HG03064 (cell line): Measurements from ENCODE around the gene TBCC.

Experiments used
- ATAC-seq: cut with Tn5 transposase; IDR thresholded peaks from one replicate; pipeline ENCODE4 v1.9.1; 2021; ENCODE audit warnings: low read depth; ENCODE audit not compliant: unreplicated experiment

The TBCC gene

DNA sequence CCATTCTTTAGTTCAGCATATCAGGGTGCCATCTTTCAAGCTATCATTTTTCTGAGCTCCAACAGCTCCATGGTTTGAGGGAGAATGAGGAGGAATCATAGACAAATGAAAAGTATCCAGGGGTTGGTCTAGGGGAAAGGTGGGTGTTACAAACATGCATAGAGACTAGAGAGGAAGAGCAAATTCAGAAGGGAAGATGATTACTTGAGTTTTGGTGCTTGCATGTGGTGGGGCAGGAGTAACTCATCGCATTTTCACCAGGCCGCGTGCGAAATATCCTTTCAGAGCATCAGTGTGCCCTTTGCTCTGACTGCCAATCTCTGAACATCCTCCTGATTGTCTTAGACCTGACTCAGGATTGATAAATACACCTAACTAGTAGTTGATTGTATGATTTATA lies 28.3 kb upstream of the TBCC start:
- ATAC-seq: no peak

DNA sequence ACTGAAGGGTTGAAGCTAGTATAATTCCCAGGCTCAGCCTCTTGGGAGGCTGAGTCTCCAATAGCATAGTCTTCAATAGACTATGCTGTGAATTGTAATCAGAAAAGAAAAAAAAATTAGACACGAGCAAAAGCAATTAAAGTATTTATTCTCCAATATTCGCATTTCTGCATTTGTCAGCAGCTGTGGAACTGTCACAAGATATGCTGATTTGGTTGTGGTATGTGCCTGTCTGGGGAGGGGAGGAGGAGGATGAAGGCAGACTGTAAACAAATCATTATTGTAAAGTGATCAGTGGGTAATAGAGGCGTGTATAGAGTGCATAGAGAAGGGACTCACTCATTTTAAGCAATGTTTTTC lies 25.8 kb upstream of the TBCC start:
- ATAC-seq: peak; percentile 36

DNA sequence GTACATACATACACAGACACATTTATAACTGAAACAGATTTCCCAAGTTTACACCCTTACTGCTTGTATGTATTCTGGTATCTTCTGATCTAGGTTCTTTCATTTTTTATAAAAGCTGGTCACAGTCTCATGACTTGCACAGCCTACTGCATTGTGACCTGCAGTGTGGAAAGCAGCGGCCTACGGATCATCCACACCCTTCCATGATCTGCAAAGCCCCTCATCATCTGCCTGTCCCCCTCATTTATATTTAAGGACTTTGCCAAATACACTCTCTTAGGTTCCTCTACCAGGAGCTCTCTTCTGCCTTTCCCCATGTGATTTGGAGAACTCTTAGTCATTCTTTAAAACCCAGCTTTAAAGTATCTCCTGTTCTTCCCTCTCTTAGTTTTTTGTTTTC lies 23.9 kb upstream of the TBCC start:
- ATAC-seq: no peak

DNA sequence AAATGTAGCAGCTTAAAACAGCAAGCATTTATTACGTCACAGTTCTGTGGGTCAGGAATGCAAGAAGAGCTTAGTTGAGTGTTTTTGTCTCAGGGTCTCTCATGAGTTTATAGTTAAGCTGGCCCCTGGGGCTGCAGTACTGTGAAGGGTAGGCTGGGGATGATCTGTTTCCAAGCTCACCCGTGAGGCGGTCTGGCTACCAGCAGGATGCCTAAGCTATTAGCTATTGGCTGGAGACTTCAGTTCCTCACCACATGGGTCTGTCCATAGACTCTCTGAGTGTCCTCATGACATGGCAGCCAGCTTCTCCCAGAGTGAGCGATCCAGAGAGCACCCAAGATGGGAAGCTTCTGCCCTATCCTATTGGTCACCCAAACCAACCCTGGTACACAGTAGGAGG lies 23.1 kb upstream of the TBCC start:
- no peak for ATAC-seq

DNA sequence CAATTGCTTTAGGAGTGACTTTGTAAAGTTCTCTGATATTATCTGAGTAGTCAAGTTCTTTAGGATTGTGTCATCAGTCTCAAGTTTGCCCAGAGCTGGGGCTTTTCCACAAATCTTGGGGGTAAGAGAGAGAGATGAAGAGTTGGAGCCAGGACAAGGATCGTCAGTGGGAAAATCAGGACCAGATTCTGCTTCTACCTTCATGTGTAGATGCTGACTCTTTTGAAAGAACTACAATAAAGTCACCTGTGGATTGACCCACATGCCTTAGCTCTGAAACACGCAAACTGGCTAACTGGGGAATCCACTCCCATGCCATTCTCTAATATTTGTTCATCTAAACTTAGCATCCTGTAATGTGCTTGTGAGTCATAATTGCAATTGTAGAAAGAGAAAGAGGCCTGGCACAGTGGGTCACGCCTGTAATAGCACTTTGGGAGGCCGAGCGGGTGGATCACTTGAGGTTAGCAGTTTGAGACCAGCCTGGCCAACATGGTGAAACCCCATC lies 20.3 kb upstream of the TBCC start:
- ATAC-seq: no peak

DNA sequence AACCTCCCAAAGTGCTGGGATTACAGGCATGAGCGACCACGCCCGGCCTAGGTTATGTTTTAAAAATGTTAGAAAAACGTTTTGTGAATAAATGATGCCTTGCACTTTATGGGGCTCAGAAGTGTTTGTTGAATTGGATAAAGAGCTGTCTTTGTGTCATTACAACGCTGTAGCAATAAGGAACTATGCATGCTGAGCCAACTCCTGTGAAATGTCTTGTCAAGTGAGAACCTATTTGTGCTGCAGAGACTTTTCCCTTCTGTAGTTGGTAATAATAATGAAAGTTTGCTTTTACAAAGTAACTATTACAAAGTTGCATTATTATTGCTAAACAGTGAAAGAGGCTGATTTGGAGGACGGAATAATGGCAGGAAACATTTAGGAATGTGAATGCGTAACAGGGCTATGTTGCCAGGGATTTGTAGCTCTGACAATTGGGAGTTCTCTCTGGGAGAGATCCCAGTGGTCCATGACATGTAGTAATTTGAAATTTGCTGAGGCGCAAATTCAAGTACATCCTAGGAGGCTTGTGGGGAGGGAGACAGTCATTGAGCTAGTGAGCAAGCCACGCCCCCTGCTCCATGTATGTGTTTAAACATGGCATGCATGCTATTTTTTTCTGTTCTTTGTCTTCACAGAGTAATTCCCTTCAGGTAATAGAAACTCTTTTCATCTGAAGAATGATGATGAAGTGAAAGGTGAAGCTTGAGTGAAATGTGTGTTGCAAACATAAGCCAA lies 19.2 kb upstream of the TBCC start:
- no peak for ATAC-seq

DNA sequence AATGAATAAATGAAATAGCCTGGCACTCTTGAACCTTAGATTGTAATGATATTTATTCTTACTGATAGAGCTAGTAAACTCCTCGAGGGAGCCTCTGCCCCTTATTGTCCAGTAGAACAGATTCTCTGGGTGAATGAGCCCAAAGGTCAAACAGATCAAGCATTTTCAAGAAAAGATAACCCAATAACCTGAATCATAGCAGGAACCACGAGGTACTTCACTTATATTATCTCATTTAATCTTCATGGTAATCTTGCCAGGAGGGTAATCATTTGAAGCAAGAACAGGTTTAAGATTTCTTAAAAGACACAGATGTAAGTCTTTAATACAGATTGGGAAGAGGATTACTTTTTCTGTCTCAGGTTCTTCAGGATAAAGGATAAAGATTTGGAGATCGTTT lies 17.0 kb upstream of the TBCC start:
- no peak for ATAC-seq

DNA sequence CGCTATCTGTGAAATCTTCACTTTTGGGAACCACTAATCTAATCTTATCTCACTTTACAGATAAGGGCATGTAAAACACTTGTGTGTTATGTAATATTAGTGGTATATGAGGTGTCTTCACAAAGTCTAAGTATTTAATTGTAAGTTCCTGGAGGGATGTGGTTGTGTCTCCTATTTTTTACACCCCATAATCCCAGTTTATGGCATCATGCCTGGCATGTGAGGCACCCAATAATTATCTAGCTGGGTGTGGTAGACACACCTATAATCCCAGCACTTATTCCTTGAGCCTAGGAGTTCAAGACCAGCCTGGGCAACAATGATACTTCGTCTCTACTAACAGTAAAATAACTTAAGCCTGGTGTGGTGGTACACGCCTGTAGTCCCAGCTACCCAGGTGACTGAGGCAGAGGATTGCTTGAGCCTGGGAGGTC lies 16.5 kb upstream of the TBCC start:
- ATAC-seq: no peak

DNA sequence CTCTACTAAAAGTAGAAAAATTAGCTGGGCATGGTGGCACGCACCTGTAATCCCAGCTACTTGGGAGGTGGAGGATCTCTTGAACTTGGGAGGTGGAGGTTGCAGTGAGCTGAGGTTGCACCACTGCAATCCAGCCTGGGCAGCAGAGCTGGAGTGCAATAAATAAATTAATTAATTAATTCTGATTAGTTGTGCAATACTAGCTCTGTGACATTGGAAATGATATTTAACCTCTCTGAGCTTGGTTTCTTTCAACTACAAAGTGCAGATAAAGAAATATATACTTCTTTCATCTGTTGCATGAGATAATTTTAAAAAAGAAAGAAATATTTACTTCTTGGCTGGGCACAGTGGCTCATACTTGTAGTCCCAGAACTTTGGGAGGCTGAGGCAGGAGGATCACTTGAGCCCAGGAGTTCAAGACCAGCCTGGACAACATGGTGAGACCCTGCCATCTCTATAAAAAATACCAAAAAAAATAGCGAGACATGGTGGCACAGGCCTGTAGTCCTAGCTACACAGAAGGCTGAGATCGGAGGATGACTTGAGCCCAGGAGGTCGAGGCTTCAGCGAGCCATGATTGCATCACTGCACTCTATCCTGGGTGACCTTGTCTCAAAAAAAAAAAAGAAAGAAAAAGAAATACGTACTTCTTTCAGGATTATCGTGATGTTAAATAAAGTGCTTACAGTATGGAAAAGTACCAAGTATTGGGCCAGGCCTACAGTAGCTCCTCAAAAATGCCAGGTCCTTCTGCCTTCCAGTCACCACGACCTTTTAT lies 15.6 kb upstream of the TBCC start:
- ATAC-seq: no peak

DNA sequence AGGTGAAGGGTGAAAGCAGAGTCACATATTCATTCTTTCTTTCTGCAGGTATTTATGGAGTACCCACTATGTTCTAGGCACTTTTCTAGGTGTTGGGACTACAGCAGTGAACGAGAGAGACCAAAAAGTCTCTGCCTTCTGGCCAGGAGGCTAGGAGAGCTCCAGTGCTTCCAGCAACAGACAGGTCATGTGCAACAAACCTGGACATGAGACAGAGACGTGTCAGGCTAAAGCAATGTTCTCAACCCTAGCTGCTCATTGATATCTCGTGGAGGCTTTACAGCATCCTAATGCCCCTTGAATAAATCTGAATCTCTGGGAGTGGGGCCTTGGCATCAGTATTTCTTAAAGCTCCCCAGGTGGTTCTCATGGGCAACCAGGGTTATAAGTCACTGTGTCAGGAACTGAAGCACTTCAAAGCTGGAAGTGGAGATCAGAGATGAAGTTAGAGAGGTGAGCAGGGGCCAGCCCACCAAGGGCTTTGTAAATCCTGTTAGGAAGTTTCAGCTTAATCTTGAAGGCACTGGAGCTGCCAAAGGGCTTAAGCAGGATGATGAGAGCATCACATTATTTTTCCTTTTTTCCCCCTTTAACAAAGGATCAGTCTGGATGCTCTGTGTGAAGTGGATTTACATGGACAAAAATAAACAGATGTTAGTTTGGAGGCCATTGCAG lies 13.0 kb upstream of the TBCC start:
- ATAC-seq: no peak

DNA sequence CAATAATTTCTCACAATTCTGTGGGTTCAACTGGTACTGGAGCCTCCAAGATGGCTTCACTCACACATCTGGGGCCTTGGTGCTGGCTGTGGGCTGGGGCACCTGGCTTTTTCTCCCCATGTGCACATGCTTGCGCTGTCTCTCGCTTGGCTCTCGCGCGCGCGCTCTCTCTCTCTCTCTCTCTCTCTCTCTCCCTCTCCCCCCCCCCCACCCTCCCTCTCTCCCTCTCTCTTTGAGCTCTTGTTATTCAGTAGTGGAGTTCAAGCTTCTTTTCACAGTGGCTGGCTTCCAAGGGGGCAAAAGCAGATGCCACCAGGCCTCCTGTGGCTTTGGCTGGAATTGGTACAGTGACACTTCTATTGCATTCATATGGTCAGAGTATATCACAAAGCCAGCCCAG lies 10.8 kb upstream of the TBCC start:
- ATAC-seq: no peak

DNA sequence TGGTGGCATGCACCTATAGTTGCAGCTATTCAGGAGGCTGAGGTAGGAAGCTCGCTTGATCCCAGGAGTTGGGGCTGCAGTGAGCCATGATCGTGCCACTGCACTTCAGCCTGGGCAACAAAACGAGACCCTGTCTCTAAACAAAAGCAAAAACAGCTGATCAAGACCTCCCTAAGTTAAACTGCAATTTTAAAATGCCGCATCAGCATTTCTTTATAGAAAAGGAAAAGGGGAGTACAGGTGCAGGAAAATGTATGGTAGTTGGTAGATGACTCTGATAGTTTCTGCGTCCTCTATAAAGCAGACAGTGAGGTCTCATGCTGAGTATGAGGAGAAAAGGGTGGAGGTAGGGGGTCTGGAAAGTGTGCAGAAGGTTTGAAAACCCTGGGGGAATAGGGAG lies 8.9 kb upstream of the TBCC start:
- ATAC-seq: no peak

DNA sequence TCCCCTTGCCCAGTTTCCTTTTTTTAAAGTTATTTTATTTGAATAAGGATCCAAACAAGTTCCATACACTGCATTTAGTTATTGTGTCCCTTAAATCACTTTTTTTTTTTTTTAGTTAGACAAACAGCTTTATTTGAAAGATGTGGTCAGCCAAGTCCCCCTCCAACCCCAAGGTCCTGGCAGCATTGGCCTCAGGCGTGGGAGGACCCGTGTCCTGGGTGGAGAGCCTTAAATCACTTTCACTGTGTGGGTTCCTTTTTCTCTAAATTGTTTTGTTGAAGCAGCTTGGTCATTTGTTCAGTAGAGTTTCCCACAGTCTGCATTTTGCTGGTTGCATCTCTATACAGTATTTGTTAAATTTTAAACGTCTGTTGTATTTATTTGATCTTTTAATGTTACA lies 5.2 kb upstream of the TBCC start:
- no peak for ATAC-seq

DNA sequence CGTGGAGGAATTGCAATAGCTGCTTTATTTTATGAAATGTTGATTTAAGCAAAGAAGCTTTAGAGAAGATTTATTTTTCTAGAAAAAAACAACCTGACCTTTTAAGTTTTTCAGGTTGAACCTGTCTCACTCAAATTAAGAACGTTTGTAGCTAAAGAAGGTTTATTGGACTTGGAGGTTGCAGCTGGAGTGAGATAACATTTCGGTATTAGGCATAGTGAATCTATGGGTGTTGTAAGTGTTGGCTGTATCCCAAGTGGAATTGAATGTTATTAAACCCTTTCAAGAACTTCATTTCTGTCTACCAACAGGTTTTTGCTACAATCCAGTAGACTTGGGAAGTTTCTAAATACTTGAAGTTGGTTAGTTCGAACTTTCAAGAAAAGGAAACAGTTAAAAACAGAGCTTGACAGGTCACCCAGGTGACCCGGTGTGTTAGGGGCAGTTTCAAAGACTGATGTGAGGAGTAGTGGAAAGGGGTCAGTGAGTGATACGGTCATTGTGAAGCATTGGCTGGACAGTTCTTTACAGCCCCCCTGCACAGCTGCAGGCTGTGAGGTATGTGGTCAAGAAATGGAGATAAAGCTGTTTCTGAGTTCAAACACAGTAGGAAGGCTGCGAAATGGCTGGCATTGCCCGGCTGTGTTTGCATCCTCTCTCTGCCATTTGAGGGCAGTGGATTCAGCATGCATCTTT lies 2.4 kb upstream of the TBCC start:
- no peak for ATAC-seq

DNA sequence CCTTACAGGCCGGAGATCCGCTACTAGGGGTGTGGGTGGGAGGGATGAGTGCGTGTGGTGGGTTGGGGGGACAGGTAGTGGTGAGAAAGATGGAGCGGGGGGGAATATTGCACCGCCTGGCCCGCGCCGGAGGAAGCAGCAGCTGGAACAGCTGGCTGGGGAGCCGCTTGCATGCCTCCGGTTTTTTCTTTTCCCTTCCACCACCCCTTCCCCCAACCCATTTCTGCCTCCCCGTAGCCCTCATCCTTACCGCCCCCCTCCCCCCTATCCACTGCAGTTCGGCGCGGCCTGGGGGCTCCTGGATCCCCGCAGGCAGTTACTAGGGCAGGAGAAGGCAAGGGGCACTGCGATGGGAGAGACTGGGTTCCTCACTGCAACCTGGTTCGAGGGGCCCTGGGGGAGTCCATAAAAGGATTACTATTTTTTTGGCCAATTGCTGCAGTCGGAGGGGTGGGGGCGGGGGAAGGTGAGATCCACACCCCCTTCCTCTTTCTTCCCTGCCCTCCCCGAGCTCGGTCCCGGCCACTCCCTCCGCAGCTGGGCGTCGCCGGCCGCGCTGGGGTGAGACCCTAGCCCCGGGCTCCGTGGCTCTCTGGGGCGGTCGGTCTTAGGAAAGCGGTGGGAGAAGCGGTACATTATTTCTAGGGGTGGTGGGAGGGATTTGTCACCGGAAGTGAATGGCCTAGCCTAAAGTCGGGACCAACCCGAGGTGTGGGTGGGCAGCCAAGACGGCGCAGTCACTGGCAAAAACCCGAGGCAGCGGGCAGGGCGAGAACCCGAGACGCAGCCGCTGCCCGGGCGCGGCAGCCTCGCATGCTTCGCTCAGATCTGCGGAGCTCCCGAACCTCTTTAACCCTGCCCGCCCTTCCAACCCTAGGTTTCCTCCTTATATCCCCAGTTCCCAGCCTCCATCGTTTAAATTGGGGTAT lies 824 bp upstream of the TBCC start:
- ATAC-seq: peak; percentile 60

DNA sequence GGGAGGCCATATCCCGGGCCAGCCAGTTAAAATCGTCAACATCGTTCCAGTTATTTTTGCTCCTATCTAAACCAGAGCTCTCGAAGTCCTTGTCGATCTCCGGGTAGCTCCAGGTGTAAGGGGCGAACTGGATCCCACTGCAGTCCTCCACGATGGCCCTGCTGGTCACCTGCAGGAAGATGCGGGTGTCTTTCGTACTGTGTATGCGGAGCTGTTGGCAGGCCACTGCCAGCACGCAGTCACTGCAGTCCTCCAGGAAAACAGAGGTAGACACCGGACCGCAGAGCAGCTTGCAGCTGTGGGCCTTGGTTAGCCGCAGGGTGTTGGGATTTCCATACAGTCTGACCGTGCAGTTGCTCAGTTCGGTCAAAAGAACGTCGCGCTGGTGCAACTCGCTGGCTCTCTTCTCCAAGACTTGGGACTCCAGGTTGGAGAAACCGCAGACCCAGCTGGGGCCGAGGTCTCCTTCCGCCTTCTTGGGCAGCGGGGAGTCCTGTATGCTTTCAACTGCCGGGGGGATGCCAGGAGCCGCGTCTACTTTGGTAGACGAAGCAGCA lies 742 bp downstream of the TBCC start:
- no peak for ATAC-seq

DNA sequence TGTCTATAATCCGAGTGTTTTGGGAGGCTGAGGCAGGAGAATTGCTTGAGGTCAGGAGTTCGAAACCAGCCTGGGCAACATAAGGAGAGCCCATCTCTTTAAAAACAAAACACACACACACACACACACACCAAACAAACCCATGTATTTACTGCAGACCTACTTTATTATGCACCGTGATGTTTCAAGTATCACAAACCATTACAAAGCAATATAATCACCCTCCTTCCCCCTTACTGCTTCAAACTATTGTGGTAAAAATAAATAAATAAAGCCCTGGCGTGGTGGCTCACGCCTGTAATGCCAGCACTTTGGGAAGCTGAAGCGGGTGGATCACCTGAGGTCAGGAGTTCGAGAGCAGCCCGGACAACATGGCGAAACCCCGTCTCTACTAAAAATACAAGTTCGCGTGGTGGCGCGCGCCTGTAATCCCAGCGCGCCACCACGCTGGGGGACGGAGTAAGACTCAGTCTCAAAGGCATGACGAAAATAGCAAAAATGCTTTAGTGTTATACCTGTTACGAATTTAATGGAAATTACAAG lies 1.5 kb downstream of the TBCC start:
- ATAC-seq: no peak

DNA sequence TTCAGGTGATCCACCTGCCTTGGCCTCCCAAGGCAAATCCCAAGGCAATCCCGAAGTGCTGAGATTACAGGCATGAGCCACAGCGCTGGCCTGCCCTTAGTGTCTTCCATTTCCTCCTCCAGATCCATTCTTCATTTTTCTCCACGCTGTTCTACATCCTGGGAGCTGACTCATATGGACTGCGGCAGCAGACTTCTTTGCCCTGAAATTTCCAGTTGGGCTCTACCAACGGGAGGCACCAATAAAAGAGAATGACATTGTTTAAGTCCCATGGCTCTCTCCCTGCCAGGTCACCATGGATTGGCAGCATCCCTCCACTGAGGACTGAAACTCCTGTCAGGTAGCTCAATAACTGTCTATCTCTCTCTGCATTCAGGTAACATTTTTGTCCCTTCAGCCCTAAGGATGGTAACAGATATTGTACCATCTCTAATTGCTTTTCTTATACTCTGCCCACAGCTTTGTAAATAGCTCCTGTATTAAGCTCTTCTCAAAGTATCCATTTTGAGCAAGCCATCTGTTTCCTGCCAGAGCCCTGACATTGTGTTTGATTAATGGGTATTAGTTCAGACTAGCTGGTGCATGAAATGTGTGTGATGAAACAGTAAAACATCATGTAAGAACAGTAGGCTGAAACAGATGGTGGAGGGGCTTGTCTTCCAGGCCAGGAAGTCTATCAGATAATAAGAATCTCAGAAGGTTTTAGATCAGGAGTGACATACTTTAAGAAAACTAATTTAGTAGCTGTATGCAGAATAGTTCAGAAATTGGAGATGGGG lies 3.6 kb downstream of the TBCC start:
- no peak for ATAC-seq

DNA sequence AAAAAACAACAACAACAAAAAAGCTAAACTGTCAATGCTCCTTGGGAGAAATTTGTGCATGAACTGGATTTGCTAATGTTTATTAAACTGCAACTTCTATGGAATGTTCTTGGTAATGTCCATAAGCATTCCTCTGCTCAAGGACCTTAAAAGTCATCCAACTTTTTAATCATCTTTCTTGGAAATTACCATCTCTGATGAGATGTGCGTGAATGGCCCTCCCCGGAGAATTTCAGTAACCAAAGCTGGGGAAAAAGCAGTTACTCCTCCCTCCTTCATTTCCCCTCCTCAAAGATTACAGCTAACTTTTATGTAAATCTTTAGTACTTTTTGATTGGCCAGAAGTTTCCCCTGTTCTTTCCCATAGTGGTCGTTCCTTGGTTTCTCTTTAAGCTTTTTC lies 5.2 kb downstream of the TBCC start:
- no peak for ATAC-seq
